Nephron progenitor cell (in vitro differentiated cells): ENCODE data around the gene IPO4.
"Not testable (repeated sequence)": the region's sequence is repeated elsewhere in the genome, so short reads cannot be mapped to it uniquely, and the experiment has no call there.

Experiments
- DNase-seq: peaks from one replicate; pipeline ENCODE4 v3.0.0; 2021
- H3K27ac Mint-ChIP-seq: 2 replicates; pipeline ENCODE4 v1.8.0; 2021; ENCODE audit warnings: mild to moderate bottlenecking, moderate library complexity, mixed read lengths
- H3K27me3 Mint-ChIP-seq: 2 replicates; pipeline ENCODE4 v1.8.0; 2021; ENCODE audit warnings: mild to moderate bottlenecking, low read depth, mixed read lengths; ENCODE audit not compliant: poor library complexity
- H3K36me3 Mint-ChIP-seq: 2 replicates; pipeline ENCODE4 v1.8.0; 2021; ENCODE audit warnings: low read depth, mixed read lengths
- H3K4me1 Mint-ChIP-seq: 2 replicates; pipeline ENCODE4 v1.8.0; 2021; ENCODE audit warnings: mixed read lengths
- H3K4me3 Mint-ChIP-seq: 2 replicates; pipeline ENCODE4 v1.8.0; 2021; ENCODE audit warnings: mild to moderate bottlenecking, moderate library complexity, mixed read lengths
- H3K9me3 Mint-ChIP-seq: 2 replicates; pipeline ENCODE4 v1.8.0; 2021; ENCODE audit warnings: mild to moderate bottlenecking, moderate library complexity, mixed read lengths
- TF ChIP-seq, protein P1 (sequence below): fragments of 200-600 bp; sonication (generic); IDR thresholded peaks from 2 replicates; pipeline ENCODE4 v1.5.0; 2021; ENCODE audit warnings: antibody characterized with exemption

The IPO4 gene

DNA sequence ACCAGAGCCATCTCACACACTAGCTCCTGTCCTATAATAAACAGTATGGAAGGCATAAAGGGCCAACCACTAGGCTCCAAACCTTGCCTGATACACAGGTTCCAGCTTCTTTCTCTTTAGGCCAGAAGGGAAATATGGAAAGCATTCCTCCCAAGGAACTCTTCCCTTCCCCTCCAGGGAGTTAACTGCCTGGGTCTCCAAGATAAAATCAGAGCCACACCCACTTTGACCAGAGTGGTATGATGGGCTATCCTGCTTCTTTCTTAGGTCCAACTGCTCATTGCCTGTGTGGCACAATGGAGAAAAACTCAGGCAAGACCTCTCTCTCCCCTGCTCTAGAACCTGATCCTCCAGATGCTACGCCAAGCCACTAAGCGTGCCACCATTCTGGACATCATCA is 19.0 kb upstream of the IPO4 start:
- no peak overlapping the region for H3K27ac Mint-ChIP-seq
- DNase-seq = no peak
- no peaks in the 10 kb centered on the region for H3K27me3 Mint-ChIP-seq
- H3K36me3 Mint-ChIP-seq = peaks cover 74% of the 10 kb centered on the region
- TF ChIP-seq, protein P1, sequence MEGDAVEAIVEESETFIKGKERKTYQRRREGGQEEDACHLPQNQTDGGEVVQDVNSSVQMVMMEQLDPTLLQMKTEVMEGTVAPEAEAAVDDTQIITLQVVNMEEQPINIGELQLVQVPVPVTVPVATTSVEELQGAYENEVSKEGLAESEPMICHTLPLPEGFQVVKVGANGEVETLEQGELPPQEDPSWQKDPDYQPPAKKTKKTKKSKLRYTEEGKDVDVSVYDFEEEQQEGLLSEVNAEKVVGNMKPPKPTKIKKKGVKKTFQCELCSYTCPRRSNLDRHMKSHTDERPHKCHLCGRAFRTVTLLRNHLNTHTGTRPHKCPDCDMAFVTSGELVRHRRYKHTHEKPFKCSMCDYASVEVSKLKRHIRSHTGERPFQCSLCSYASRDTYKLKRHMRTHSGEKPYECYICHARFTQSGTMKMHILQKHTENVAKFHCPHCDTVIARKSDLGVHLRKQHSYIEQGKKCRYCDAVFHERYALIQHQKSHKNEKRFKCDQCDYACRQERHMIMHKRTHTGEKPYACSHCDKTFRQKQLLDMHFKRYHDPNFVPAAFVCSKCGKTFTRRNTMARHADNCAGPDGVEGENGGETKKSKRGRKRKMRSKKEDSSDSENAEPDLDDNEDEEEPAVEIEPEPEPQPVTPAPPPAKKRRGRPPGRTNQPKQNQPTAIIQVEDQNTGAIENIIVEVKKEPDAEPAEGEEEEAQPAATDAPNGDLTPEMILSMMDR = no peak
- H3K4me3 Mint-ChIP-seq = no peak overlapping the region
- H3K4me1 Mint-ChIP-seq = peaks cover 4% of the 10 kb centered on the region
- H3K9me3 Mint-ChIP-seq = peaks cover 7% of the 10 kb centered on the region

DNA sequence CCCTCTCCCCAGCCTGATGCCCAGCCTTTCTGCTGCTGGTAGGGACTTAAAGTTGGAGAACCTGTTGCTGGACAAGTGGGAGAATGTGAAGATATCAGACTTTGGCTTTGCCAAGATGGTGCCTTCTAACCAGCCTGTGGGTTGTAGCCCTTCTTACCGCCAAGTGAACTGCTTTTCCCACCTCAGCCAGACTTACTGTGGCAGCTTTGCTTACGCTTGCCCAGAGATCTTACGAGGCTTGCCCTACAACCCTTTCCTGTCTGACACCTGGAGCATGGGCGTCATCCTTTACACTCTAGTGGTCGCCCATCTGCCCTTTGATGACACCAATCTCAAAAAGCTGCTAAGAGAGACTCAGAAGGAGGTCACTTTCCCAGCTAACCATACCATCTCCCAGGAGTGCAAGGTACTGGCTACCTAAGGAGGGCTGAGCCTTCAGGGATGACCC is 18.5 kb upstream of the IPO4 start:
- Mint-ChIP-seq H3K9me3 (peaks cover 12% of the 10 kb centered on the region), H3K4me3 (no peak overlapping the region), H3K36me3 (peaks cover 79% of the 10 kb centered on the region), H3K27ac (no peak overlapping the region), H3K27me3 (no peaks in the 10 kb centered on the region), H3K4me1 (no peaks in the 10 kb centered on the region)
- TF ChIP-seq, protein P1 = no peak
- DNase-seq = no peak

DNA sequence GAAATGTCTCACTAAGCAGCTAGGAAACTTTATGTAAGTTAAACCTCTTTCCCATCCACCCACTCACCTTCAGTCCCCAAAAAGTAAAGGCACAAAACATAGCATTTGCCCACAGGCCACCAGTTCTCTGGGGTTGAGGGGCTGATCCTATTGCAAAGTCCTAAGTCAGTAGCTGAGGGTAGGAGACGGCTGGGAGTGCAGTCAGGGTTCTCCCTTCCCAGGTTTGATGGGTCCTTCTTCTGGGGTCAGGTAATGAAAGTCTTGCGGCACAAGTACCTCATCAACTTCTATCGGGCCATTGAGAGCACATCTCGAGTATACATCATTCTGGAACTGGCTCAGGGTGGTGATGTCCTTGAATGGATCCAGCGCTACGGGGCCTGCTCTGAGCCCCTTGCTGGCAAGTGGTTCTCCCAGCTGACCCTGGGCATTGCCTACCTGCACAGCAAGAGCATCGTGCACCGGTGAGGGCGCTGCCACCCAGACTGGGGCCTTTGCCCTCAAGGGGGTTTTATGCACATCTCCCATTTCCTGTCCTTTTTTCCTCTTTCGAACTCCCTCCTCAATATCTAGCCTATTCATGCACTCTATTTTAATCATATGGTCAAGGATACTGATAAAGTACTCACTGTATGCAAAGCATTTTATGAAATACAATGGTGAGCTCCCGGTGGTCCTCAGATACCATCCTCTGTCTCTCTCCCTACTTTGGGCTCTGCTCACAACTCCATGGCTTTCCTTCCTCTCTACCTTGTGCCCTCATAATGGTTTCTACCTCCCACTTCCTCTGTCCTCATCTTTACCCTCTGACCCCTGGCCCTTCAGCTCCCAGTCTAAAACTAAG is 17.9 kb upstream of the IPO4 start:
- no peak for DNase-seq
- H3K27me3 Mint-ChIP-seq = no peaks in the 10 kb centered on the region
- TF ChIP-seq, protein P1 = no peak
- H3K4me3 Mint-ChIP-seq = no peak overlapping the region
- H3K9me3 Mint-ChIP-seq = peaks cover 18% of the 10 kb centered on the region
- H3K4me1 Mint-ChIP-seq = no peaks in the 10 kb centered on the region
- no peak overlapping the region for H3K27ac Mint-ChIP-seq
- H3K36me3 Mint-ChIP-seq = peaks cover 82% of the 10 kb centered on the region

DNA sequence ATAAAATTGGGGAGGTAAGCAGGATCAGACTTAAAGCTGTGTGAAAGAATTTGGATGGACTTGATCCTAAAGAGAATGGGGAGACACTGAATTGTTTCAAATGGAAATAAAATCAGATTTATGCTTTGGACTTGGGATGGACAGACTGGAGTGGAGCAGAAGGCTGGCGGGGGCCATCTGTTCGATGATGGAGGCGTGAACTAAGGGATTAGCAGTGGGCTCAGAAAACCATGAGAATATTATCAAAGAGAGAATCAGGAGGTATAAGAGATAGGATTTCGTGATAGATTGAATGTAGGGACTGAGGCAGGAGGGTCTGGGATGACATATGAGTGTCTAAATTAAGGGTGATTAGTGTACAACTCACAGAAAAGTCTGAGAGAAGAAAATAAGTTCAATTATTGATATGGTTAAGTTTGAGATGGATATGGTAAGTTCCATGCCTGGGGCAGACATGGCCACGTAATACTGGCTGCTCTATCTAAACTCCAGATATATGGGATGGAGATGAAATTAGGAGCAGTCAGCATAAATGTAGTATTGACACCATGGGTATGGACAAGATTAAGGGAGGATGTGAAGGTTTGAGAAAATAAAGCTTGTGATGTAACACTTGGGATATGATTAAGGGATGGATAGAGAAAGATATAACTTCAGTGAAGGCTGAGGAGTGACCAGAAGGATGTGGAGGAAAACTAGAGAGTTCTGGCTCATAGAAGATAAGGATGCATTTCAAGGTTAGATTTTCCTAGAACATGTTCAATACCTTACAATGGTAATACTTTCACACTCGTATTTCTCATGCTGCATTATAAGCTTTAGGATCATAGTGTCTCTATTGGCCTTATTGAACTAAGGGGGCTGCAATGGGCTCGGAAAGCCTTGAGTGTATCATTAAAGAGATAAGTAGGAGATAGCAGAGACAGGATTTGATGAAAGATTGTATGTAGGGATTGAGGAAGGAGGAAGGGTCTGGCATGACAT is 15.8 kb upstream of the IPO4 start:
- H3K27ac Mint-ChIP-seq = no peak overlapping the region
- H3K4me1 Mint-ChIP-seq = no peaks in the 10 kb centered on the region

DNA sequence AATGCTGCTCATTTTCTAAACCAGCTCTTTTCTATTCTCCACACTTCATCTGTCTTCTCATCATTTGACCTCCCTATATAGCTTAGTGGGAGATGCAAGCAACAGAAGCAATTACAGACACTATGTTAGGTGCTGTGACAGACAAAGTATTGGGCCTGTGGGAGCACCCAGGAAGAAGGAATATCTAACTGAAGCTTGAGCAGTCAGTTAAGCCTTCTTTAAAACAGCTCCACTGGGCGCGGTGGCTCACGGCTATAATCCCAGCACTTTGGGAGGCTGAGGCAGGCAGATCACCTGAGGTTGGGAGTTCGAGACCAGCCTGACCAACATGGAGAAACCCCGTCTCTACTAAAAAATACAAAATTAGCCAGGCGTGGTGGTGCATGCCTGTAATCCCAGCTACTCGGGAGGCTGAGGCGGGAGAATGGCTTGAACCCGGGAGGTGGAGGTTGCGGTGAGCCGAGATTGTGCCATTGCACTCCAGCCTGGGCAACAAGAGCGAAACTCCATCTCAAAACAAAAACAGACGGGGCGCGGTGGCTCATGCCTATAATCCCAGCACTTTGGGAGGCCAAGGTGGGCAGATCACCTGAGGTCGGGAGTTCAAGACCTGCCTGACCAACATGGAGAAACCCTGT is 14.8 kb upstream of the IPO4 start:
- H3K27ac Mint-ChIP-seq, DNase-seq, H3K4me3 Mint-ChIP-seq, H3K4me1 Mint-ChIP-seq, H3K27me3 Mint-ChIP-seq: not testable (repeated sequence)
- H3K36me3 Mint-ChIP-seq = peaks cover 93% of the 10 kb centered on the region
- peaks cover 31% of the 10 kb centered on the region for H3K9me3 Mint-ChIP-seq

More for the DNA sequence above, 15.8 kb upstream of the IPO4 start:
- no peak overlapping the region for H3K4me3 Mint-ChIP-seq
- H3K27me3 Mint-ChIP-seq = no peaks in the 10 kb centered on the region
- DNase-seq = no peak
- peaks cover 86% of the 10 kb centered on the region for H3K36me3 Mint-ChIP-seq
- H3K9me3 Mint-ChIP-seq = peaks cover 31% of the 10 kb centered on the region
- TF ChIP-seq, protein P1 = no peak

DNA sequence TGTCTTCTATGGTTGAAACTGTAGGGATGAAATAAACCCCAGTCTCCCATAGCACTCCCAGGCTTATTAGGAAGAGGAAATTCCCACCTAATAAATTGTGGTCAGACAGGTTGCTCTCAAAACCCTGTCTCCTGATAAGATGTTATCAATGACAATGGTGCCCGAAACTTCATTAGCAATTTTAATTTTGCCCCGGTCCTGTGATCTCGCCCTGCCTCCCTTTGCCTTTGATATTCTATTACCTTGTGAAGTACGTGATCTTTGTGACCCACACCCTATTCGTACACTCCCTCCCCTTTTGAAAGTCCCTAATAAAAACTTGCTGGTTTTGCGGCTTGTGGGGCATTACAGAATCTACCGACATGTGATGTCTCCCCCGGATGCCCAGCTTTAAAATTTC is 13.9 kb upstream of the IPO4 start:
- Mint-ChIP-seq H3K9me3 (peaks cover 31% of the 10 kb centered on the region), H3K36me3 (peaks cover 89% of the 10 kb centered on the region)
- not testable (repeated sequence) for DNase-seq, H3K27me3 Mint-ChIP-seq, H3K4me1 Mint-ChIP-seq, H3K4me3 Mint-ChIP-seq, H3K27ac Mint-ChIP-seq
